Psoas muscle (tissue), 8 donors: ENCODE data around the gene EPB41L4B. TPM values are rescaled to one million over a fixed set of nuclear protein-coding genes. Genes with fewer than 3 reads are reported as not detected.

Experiments
- ATAC-seq, 4 donors: fragments of 200-7000 bp; cut with Tn5 transposase; one replicate each; pipeline ENCODE4 v1.9.1; 2020; ENCODE audit warnings: moderate library complexity in 3 of 4, mild to moderate bottlenecking in 2 of 4
- DNase-seq, 2 donors: peaks; one replicate each; pipeline ENCODE4 v3.0.0-alpha.2; 2020
- H3K27ac ChIP-seq: fragments of 200-600 bp; one replicate; pipeline ENCODE4 v1.8.0; 2022
- H3K27me3 ChIP-seq, 3 donors: fragments of 200-600 bp in 1 of 3; one replicate each; pipeline versions ENCODE4 v1.6.1 to v1.8.0; 2013 to 2022; ENCODE audit warnings: low read length in 2 of 3, mild to moderate bottlenecking in 2 of 3, moderate library complexity in 1 of 3; ENCODE audit not compliant: insufficient read depth in 3 of 3
- H3K36me3 ChIP-seq, 2 donors: fragments of 200-600 bp in 1 of 2; one replicate each; pipeline versions ENCODE4 v1.6.1 to v1.8.0; 2013 to 2022; ENCODE audit warnings: low read depth in 1 of 2, mild to moderate bottlenecking in 1 of 2, moderate library complexity in 1 of 2; ENCODE audit not compliant: insufficient read depth in 1 of 2
- H3K4me1 ChIP-seq: fragments of 200-600 bp; one replicate; pipeline ENCODE4 v1.8.0; 2022
- H3K4me3 ChIP-seq: fragments of 200-600 bp; one replicate; pipeline ENCODE4 v1.8.0; 2022; ENCODE audit warnings: mild to moderate bottlenecking
- H3K9me3 ChIP-seq: fragments of 200-600 bp; one replicate; pipeline ENCODE4 v1.8.0; 2022
- CTCF ChIP-seq: fragments of 200-600 bp; IDR thresholded peaks from one replicate; pipeline ENCODE4 v1.8.0; 2022; ENCODE audit warnings: antibody characterized with exemption
- WGBS, 3 donors: extraction: QIAGEN DNeasy Blood & Tissue Kit; methylation state at CpG; one replicate each; pipeline versions ENCODE4 v1.1.6 to v1.1.7; 2013; 5-methylcytosine and 5-hydroxymethylcytosine counted together
- intact Hi-C, 2 donors: fragments of 100-400 bp; cut with DNase I; formaldehyde crosslinking; loops; one replicate each; pipeline versions ENCODE4 v1.11.0 to v1.14.2; 2022
- polyA plus RNA-seq, 3 donors: library from polyadenylated mRNA; stranded (reverse); fragments of 200-250 nt; gene quantifications; one replicate each; pipeline ENCODE4 v1.2.3, GENCODE V29; 2013
- total RNA-seq, 4 donors: library from RNA; stranded (reverse); fragmentation: NEBNext Ultra II Directional in 2 of 4; extraction: Animal tissue kit (Norgen Biotek cat#: 25700) in 2 of 4; gene quantifications; one replicate each; pipeline versions ENCODE4 v1.2.1 to v1.2.4, GENCODE V29; 2021 to 2023
- donor health status: healthy with polysubstance abuse.
- donor health status: DM: no; HTN: no; CAD: no; lungs with moderate emphysema.
- donor health status: Bipolar disorder and iron deficiency.
- donor health status: healthy.
- donor health status: DM: yes; HTN: yes; CAD: no.
- donor health status: DM: no; HTN: no; CAD: no.
- donor health status: DM: no; HTN: no; CAD: no.
- donor health status: DM: yes; HTN: yes; CAD: no.

Gene EPB41L4B
- total and polyA plus RNA-seq, 7 donors: 0.33 to 4.6 (median 1.8) TPM

GRCh38 chr9:109355564-109356297 lies 34.9 kb upstream of the EPB41L4B start:
- no peak overlapping the region for H3K27ac ChIP-seq
- H3K27me3 ChIP-seq: peaks cover 0 to 2% (median 0%) of the 10 kb centered on the region in 3 donors
- DNase-seq (no peak), ATAC-seq (no peak)
- intact Hi-C loops: no loop called here
- no peaks in the 10 kb centered on the region for H3K4me1 ChIP-seq
- H3K4me3 ChIP-seq: no peak overlapping the region
- no peaks in the 10 kb centered on the region for H3K9me3 ChIP-seq
- WGBS, 3 donors: 62 to 70% (median 66%) methylated on average over 21 of the region's 21 CpGs
- H3K36me3 ChIP-seq: no peaks in the 10 kb centered on the region
- TF ChIP-seq CTCF: no peak

DNA sequence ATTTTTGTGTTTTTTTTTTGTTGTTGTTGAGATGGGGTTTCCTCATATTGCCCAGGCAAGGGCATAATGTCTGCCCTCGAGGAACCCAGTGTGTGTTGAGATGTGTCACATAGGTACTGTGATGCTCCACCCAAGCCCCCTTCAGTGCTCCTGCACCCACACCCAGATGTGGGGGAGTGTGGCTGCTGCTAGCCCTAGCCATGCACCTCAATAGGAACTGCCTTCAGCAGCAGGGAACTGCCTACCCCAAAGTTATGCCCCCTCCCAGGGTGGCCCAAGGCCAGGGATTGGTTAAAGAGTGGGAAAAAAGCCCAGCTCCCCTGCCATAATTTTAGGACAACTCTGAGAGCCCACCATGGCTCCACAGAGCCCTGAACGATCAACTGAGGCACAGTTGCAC lies 33.3 kb upstream of the EPB41L4B start:
- H3K4me3 ChIP-seq: no peak overlapping the region
- no peak overlapping the region for H3K27ac ChIP-seq
- no peaks in the 10 kb centered on the region for H3K36me3 ChIP-seq
- no peak for TF ChIP-seq CTCF
- intact Hi-C loops: no loop called here
- WGBS, 3 donors: 73 to 81% (median 74%) methylated on average over 2 of the region's 2 CpGs
- DNase-seq (no peak), ATAC-seq (no peak)
- peaks cover 0 to 2% (median 0%) of the 10 kb centered on the region in 3 donors for H3K27me3 ChIP-seq
- no peaks in the 10 kb centered on the region for H3K9me3 ChIP-seq
- no peaks in the 10 kb centered on the region for H3K4me1 ChIP-seq

- H3K4me3 ChIP-seq: no peak overlapping the region
- WGBS, 3 donors: 70 to 77% (median 76%) methylated on average over 5 of the region's 5 CpGs
- TF ChIP-seq CTCF: no peak
- ATAC-seq: no peak
- no peaks in the 10 kb centered on the region for H3K36me3 ChIP-seq
- no peak for DNase-seq
- intact Hi-C loops: no loop called here
- no peaks in the 10 kb centered on the region for H3K27me3 ChIP-seq
- H3K4me1 ChIP-seq: no peaks in the 10 kb centered on the region
- H3K27ac ChIP-seq: no peak overlapping the region
- H3K9me3 ChIP-seq: no peaks in the 10 kb centered on the region
These were observed 30.2 kb upstream of the EPB41L4B start for GRCh38 chr9:109351032-109351431.

GRCh38 chr9:109349421-109349846 lies 28.6 kb upstream of the EPB41L4B start:
- ATAC-seq (peak in 3 of 4 donors; percentile 41 to 68 (median 49)), DNase-seq (no peak)
- H3K4me1 ChIP-seq: no peaks in the 10 kb centered on the region
- no peak overlapping the region for H3K27ac ChIP-seq
- H3K36me3 ChIP-seq: no peaks in the 10 kb centered on the region
- intact Hi-C loops: no loop called here
- H3K9me3 ChIP-seq: no peaks in the 10 kb centered on the region
- TF ChIP-seq CTCF: no peak
- H3K4me3 ChIP-seq: no peak overlapping the region
- H3K27me3 ChIP-seq: no peaks in the 10 kb centered on the region

- Histone ChIP-seq H3K9me3 (no peaks in the 10 kb centered on the region), H3K27me3 (no peaks in the 10 kb centered on the region), H3K36me3 (no peaks in the 10 kb centered on the region), H3K4me1 (no peaks in the 10 kb centered on the region), H3K27ac (no peak overlapping the region), H3K4me3 (no peak overlapping the region)
- 74 to 83% (median 74%) methylated on average over 3 of the region's 3 CpGs for WGBS, 3 donors
- no peak for TF ChIP-seq CTCF
- intact Hi-C loops: no loop called here
- no peak for DNase-seq
- ATAC-seq: no peak
These were observed 26.0 kb upstream of the EPB41L4B start for GRCh38 chr9:109346904-109347303.
